Cerebellar cortex (tissue), 1 donor: ENCODE data around the gene GUCY1A1.
A peak's percentile ranks its signal among the peaks of the same experiment; 100 is the strongest.
"Not testable (repeated sequence)": the region's sequence is repeated elsewhere in the genome, so short reads cannot be mapped to it uniquely, and the experiment has no call there.

Source experiments
- DNase-seq: peaks from one replicate; pipeline ENCODE4 v3.0.0-alpha.2; 2015; ENCODE audit warnings: low spot score

GUCY1A1 gene

GRCh38 chr4:155666344-155667221, at the start of gene GUCY1A1:
Gene GUCY1A1, plus strand, starts transcription at chr4:155666848. Its CDS starts 30,020 bp downstream, at chr4:155696868.
- DNase-seq = peak; percentile 17

GRCh38 chr4:155617296-155617695, 49.4 kb upstream of the GUCY1A1 start:
- no peak for DNase-seq

- DNase-seq = no peak
These were observed 48.3 kb upstream of the GUCY1A1 start for GRCh38 chr4:155618183-155618838.

GRCh38 chr4:155620637-155621036, 46.0 kb upstream of the GUCY1A1 start:
- no peak for DNase-seq

- no peak for DNase-seq
These were observed 42.2 kb upstream of the GUCY1A1 start for GRCh38 chr4:155624478-155624877.

GRCh38 chr4:155626561-155626960, 40.1 kb upstream of the GUCY1A1 start:
- no peak for DNase-seq

GRCh38 chr4:155629183-155629825, 37.3 kb upstream of the GUCY1A1 start:
- no peak for DNase-seq

GRCh38 chr4:155629956-155630355, 36.7 kb upstream of the GUCY1A1 start:
- DNase-seq = no peak

- DNase-seq = no peak
These were observed 34.3 kb upstream of the GUCY1A1 start for GRCh38 chr4:155632310-155632840.

- DNase-seq = no peak
These were observed 28.3 kb upstream of the GUCY1A1 start for GRCh38 chr4:155638195-155638965.

- DNase-seq = no peak
These were observed 26.7 kb upstream of the GUCY1A1 start for GRCh38 chr4:155639704-155640523.

GRCh38 chr4:155640751-155641150, 25.9 kb upstream of the GUCY1A1 start:
- no peak for DNase-seq

- DNase-seq = no peak
These were observed 23.6 kb upstream of the GUCY1A1 start for GRCh38 chr4:155643087-155643486.

- no peak for DNase-seq
These were observed 20.6 kb upstream of the GUCY1A1 start for GRCh38 chr4:155646001-155646400.

- DNase-seq = not testable (repeated sequence)
These were observed 15.9 kb upstream of the GUCY1A1 start for GRCh38 chr4:155650785-155651184.

GRCh38 chr4:155653052-155653451, 13.6 kb upstream of the GUCY1A1 start:
- DNase-seq = no peak

GRCh38 chr4:155656025-155656424, 10.6 kb upstream of the GUCY1A1 start:
- DNase-seq = no peak

GRCh38 chr4:155657169-155657568, 9.5 kb upstream of the GUCY1A1 start:
- DNase-seq = no peak

- no peak for DNase-seq
These were observed 8.5 kb upstream of the GUCY1A1 start for GRCh38 chr4:155657985-155658680.

- no peak for DNase-seq
These were observed 8.0 kb upstream of the GUCY1A1 start for GRCh38 chr4:155658681-155659064.
